Body of pancreas (tissue), 4 donors: Measurements from ENCODE around the gene P2RX3. TPM values are rescaled to one million over a fixed set of nuclear protein-coding genes. Genes with fewer than 3 reads are reported as not detected.

ENCODE experiments used
- ATAC-seq: fragments of 150-250 bp; one replicate; pipeline ENCODE4 v1.9.1; 2016
- DNase-seq, 4 donors: peaks; one replicate each; pipeline ENCODE4 v3.0.0-alpha.2; 2019
- H3K27ac ChIP-seq, 4 donors: fragments of 200-600 bp; sonication (generic); 1 replicate in 3 of 4; 2 replicates in 1 of 4; pipeline versions ENCODE4 v1.5.1 to v1.6.1; 2016 to 2019; ENCODE audit warnings: mild to moderate bottlenecking in 1 of 4, mixed read lengths in 1 of 4, moderate library complexity in 1 of 4
- H3K27me3 ChIP-seq, 2 donors: fragments of 200-600 bp; sonication (generic); one replicate each; pipeline ENCODE4 v1.6.0; 2016; ENCODE audit warnings: mild to moderate bottlenecking in 1 of 2
- H3K36me3 ChIP-seq, 2 donors: fragments of 200-600 bp; sonication (generic); replicated peaks in 1 of 2; 2 replicates each; pipeline ENCODE4 v1.5.1; 2016; ENCODE audit warnings: low read depth in 2 of 2; ENCODE audit not compliant: insufficient read depth in 1 of 2
- H3K4me1 ChIP-seq: fragments of 200-600 bp; sonication (generic); one replicate; pipeline ENCODE4 v1.6.0; 2016
- H3K4me3 ChIP-seq, 2 donors: fragments of 200-600 bp; sonication (generic); 1 replicate in 1 of 2; 2 replicates in 1 of 2; pipeline ENCODE4 v1.5.1; 2016 to 2019
- H3K9me3 ChIP-seq, 3 donors: fragments of 200-600 bp; sonication (generic); 1 replicate in 2 of 3; 2 replicates in 1 of 3; pipeline ENCODE4 v1.5.1; 2016
- CTCF ChIP-seq, 7 experiments: fragments of 450-650 bp in 4 of 7; fragments of 200-600 bp in 3 of 7; sonication (generic) in 3 of 7; IDR thresholded peaks; one replicate each; pipeline ENCODE4 v1.5.1; 2016 to 2019; ENCODE audit warnings: antibody characterized with exemption in 7 of 7
- POLR2A ChIP-seq, 3 donors: fragments of 450-650 bp; IDR thresholded peaks; one replicate each; pipeline ENCODE4 v1.6.1; 2016; ENCODE audit warnings: antibody characterized with exemption in 3 of 3, mild to moderate bottlenecking in 2 of 3
- WGBS, 2 donors: methylation state at CpG; one replicate each; pipeline ENCODE4 v1.1.5; 2017; 5-methylcytosine and 5-hydroxymethylcytosine counted together
- intact Hi-C: fragments of 100-400 bp; cut with DNase I; formaldehyde crosslinking; loops from one replicate; pipeline ENCODE4 v1.15.1; 2023
- total RNA-seq, 2 donors: library from RNA; depleted of rRNA; stranded (reverse); fragments of >200 nt; gene quantifications; one replicate each; pipeline ENCODE4 v1.1.0, GENCODE V29; 2016

Gene P2RX3
- total RNA-seq, 2 donors from 2014 or later: not detected

- Histone ChIP-seq H3K9me3 (no peaks in the 10 kb centered on the region), H3K27me3 (no peaks in the 10 kb centered on the region), H3K27ac (no peak overlapping the region), H3K4me3 (no peak overlapping the region), H3K36me3 (peaks cover 0 to 35% of the 10 kb centered on the region in 2 donors), H3K4me1 (peaks cover 27% of the 10 kb centered on the region)
- ATAC-seq: no peak
- intact Hi-C loops: no loop called here
- TF ChIP-seq POLR2A (IDR thresholded peaks at IDR 0.05) (no peak), CTCF (IDR thresholded peaks at IDR 0.05) (no peak)
- 94 to 95% methylated on average over 5 of the region's 5 CpGs for WGBS, 2 donors
- no peak for DNase-seq
Observed at GRCh38 chr11:57327721-57328120, 10.4 kb upstream of the P2RX3 start.

GRCh38 chr11:57330029-57330428 lies 8.1 kb upstream of the P2RX3 start:
- Histone ChIP-seq H3K36me3 (peaks cover 0 to 35% of the 10 kb centered on the region in 2 donors), H3K9me3 (no peaks in the 10 kb centered on the region), H3K27ac (no peak overlapping the region), H3K4me3 (no peak overlapping the region), H3K27me3 (no peaks in the 10 kb centered on the region), H3K4me1 (peaks cover 26% of the 10 kb centered on the region)
- no peak for ATAC-seq
- 90 to 95% methylated on average over 9 of the region's 9 CpGs for WGBS, 2 donors
- intact Hi-C loops: no loop called here
- TF ChIP-seq CTCF (IDR thresholded peaks at IDR 0.05) (no peak), POLR2A (IDR thresholded peaks at IDR 0.05) (no peak)
- no peak for DNase-seq

- ATAC-seq: no peak
- Histone ChIP-seq H3K4me1 (peaks cover 19% of the 10 kb centered on the region), H3K9me3 (no peaks in the 10 kb centered on the region), H3K27ac (no peak overlapping the region), H3K4me3 (no peak overlapping the region), H3K27me3 (no peaks in the 10 kb centered on the region), H3K36me3 (peaks cover 0 to 35% of the 10 kb centered on the region in 2 donors)
- TF ChIP-seq CTCF (IDR thresholded peaks at IDR 0.05) (no peak), POLR2A (IDR thresholded peaks at IDR 0.05) (no peak)
- DNase-seq: no peak
- intact Hi-C loops: no loop called here
- 86 to 95% methylated on average over 9 to 14 of the region's 14 CpGs for WGBS, 2 donors
Observed at GRCh38 chr11:57331720-57332119, 6.4 kb upstream of the P2RX3 start.

- ATAC-seq (no peak), DNase-seq (no peak)
- 87 to 90% methylated on average over 9 to 11 of the region's 11 CpGs for WGBS, 2 donors
- Histone ChIP-seq H3K27me3 (no peaks in the 10 kb centered on the region), H3K27ac (no peak overlapping the region), H3K4me1 (peaks cover 19% of the 10 kb centered on the region), H3K4me3 (no peak overlapping the region), H3K36me3 (peaks cover 0 to 29% of the 10 kb centered on the region in 2 donors), H3K9me3 (no peaks in the 10 kb centered on the region)
- intact Hi-C loops: no loop called here
- no peak for TF ChIP-seq CTCF (IDR thresholded peaks at IDR 0.05)
- no peak for TF ChIP-seq POLR2A (IDR thresholded peaks at IDR 0.05)
Observed at GRCh38 chr11:57332694-57333440, 5.3 kb upstream of the P2RX3 start.

- WGBS, 2 donors: 2 to 5% methylated on average over 7 of the region's 7 CpGs
- Histone ChIP-seq H3K4me1 (peaks cover 19% of the 10 kb centered on the region), H3K36me3 (peaks cover 0 to 17% of the 10 kb centered on the region in 2 donors), H3K27ac (peak overlapping the region; percentile 70 to 87 (median 80)), H3K9me3 (no peaks in the 10 kb centered on the region), H3K4me3 (peak overlapping the region; percentile 79), H3K27me3 (no peaks in the 10 kb centered on the region)
- ATAC-seq (no peak), DNase-seq (no peak)
- intact Hi-C loops: no loop called here
- no peak for TF ChIP-seq CTCF (IDR thresholded peaks at IDR 0.05)
- TF ChIP-seq POLR2A (IDR thresholded peaks at IDR 0.05): peak in 1 of 3 donors; percentile 4
Observed at GRCh38 chr11:57335023-57335342, 3.2 kb upstream of the P2RX3 start.
